Prostate gland (tissue), 2 donors: ENCODE results near the gene RGS14.

Experiments used
- POLR2A ChIP-seq: fragments of 450-650 bp; IDR thresholded peaks from one replicate; pipeline ENCODE4 v1.6.1; 2016; ENCODE audit warnings: antibody characterized with exemption, mild to moderate bottlenecking
- POLR2AphosphoS5 ChIP-seq: sonication (generic); formaldehyde crosslinking; IDR thresholded peaks from one replicate; pipeline ENCODE4 v1.6.1; 2017; ENCODE audit warnings: antibody characterized with exemption
- TF ChIP-seq, protein P1 (sequence below), 4 experiments: fragments of 200-600 bp in 2 of 4; fragments of 450-650 bp in 2 of 4; sonication (generic) in 2 of 4; IDR thresholded peaks; 1 replicate in 3 of 4; 2 replicates in 1 of 4; pipeline ENCODE4 v1.5.1; 2016 to 2019; ENCODE audit warnings: antibody characterized with exemption in 4 of 4, mild to moderate bottlenecking in 2 of 4, moderate library complexity in 2 of 4

DNA sequence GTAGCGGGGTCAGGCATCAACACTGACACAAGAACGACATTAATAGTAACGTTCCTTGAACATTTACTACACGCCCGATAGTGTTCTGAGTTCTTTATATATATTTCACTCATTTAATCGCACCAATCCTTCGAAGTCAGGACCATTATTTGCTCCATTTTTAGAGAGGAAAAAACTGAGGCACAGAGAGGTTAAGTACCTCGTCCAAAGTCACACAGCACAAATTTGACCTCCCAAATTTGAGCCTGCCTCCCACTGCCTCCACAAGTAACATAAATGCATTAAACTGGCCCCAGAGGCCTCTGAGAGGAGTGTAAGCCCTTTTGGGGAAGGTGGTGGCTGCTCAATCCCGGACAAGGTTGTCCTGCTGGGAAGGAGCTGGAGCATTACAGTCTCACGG lies 5.8 kb downstream of the RGS14 start:
- TF ChIP-seq POLR2A = no peak
- TF ChIP-seq, protein P1, sequence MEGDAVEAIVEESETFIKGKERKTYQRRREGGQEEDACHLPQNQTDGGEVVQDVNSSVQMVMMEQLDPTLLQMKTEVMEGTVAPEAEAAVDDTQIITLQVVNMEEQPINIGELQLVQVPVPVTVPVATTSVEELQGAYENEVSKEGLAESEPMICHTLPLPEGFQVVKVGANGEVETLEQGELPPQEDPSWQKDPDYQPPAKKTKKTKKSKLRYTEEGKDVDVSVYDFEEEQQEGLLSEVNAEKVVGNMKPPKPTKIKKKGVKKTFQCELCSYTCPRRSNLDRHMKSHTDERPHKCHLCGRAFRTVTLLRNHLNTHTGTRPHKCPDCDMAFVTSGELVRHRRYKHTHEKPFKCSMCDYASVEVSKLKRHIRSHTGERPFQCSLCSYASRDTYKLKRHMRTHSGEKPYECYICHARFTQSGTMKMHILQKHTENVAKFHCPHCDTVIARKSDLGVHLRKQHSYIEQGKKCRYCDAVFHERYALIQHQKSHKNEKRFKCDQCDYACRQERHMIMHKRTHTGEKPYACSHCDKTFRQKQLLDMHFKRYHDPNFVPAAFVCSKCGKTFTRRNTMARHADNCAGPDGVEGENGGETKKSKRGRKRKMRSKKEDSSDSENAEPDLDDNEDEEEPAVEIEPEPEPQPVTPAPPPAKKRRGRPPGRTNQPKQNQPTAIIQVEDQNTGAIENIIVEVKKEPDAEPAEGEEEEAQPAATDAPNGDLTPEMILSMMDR (IDR thresholded peaks at IDR 0.05) = no peak
- TF ChIP-seq POLR2AphosphoS5 = no peak
